ENCODE results near the gene TSHR. TPM values are rescaled to one million over a fixed set of nuclear protein-coding genes. Genes with fewer than 3 reads are reported as not detected.

Gene TSHR
- total RNA-seq, 2 donors from 2014 or later: 0.58 TPM; not detected in 1

- H3K4me1 Mint-ChIP-seq: peaks cover 5% of the 10 kb centered on the region
- no peak overlapping the region for H3K4me3 Mint-ChIP-seq
- H3K27me3 Mint-ChIP-seq (ENCODE audit: insufficient read depth): peaks cover 2% of the 10 kb centered on the region
- H3K27ac Mint-ChIP-seq: no peak overlapping the region
- H3K4me3 ChIP-seq (ENCODE audit: low read length): no peak overlapping the region
- H3K4me1 ChIP-seq (ENCODE audit: control insufficient read depth, insufficient read depth, low read length): no peaks in the 10 kb centered on the region
- no peaks in the 10 kb centered on the region for H3K27me3 ChIP-seq (ENCODE audit: control insufficient read depth, insufficient read depth, low read length, poor library complexity, severe bottlenecking)
- TF ChIP-seq CTCF (conservative IDR thresholded peaks at IDR 0.05): no peak
- no peaks in the 10 kb centered on the region for H3K9me3 Mint-ChIP-seq
- no peak overlapping the region for H3K27ac ChIP-seq (ENCODE audit: low read depth, low read length)
- DNase-seq: no peak
- no peaks in the 10 kb centered on the region for H3K36me3 Mint-ChIP-seq (ENCODE audit: low read depth)
- H3K9ac ChIP-seq (ENCODE audit: extremely low read depth, low read length, poor library complexity, severe bottlenecking): no peak overlapping the region
- WGBS, 2 experiments (ENCODE audit: insufficient coverage in 1 of 2, insufficient read length in 1 of 2): 96 to 100% methylated on average over 1 of the region's 1 CpG
- no peaks in the 10 kb centered on the region for H3K36me3 ChIP-seq (ENCODE audit: control insufficient read depth, insufficient read depth, low read length)
- no peaks in the 10 kb centered on the region for H3K9me3 ChIP-seq (ENCODE audit: control insufficient read depth, low read length)
Measured at GRCh38 chr14:80940146-80940545, 15.3 kb upstream of the TSHR start.

GRCh38 chr14:80941241-80942185 lies 13.9 kb upstream of the TSHR start, which contains the start of gene CEP128:
Gene CEP128 (minus strand): TSS chr14:80941738.
- Mint-ChIP-seq H3K4me1 (peaks cover 5% of the 10 kb centered on the region), H3K9me3 (no peaks in the 10 kb centered on the region), H3K4me3 (peak within 1 kb of the TSS; percentile 88), H3K27ac (peak within 1 kb of the TSS; percentile 91), H3K36me3 (ENCODE audit: low read depth) (no peaks in the 10 kb centered on the region), H3K27me3 (ENCODE audit: insufficient read depth) (peaks cover 3% of the 10 kb centered on the region)
- peaks cover 8% of the 10 kb centered on the region for H3K27me3 ChIP-seq (ENCODE audit: control insufficient read depth, insufficient read depth, low read length, poor library complexity, severe bottlenecking)
- H3K9ac ChIP-seq (ENCODE audit: extremely low read depth, low read length, poor library complexity, severe bottlenecking): peak within 1 kb of the TSS; percentile 38
- H3K27ac ChIP-seq (ENCODE audit: low read depth, low read length): no peak within 1 kb of the TSS
- TF ChIP-seq CTCF (conservative IDR thresholded peaks at IDR 0.05): no peak
- peak; percentile 99 for DNase-seq
- peak within 1 kb of the TSS; percentile 90 for H3K4me3 ChIP-seq (ENCODE audit: low read length)
- no peaks in the 10 kb centered on the region for H3K36me3 ChIP-seq (ENCODE audit: control insufficient read depth, insufficient read depth, low read length)
- H3K9me3 ChIP-seq (ENCODE audit: control insufficient read depth, low read length): no peaks in the 10 kb centered on the region
- no peaks in the 10 kb centered on the region for H3K4me1 ChIP-seq (ENCODE audit: control insufficient read depth, insufficient read depth, low read length)
- WGBS, 2 experiments (ENCODE audit: insufficient coverage in 1 of 2, insufficient read length in 1 of 2): 0 to 3% methylated on average over 16 to 39 of the region's 40 CpGs

- no peaks in the 10 kb centered on the region for H3K9me3 ChIP-seq (ENCODE audit: control insufficient read depth, low read length)
- DNase-seq: no peak
- H3K36me3 ChIP-seq (ENCODE audit: control insufficient read depth, insufficient read depth, low read length): no peaks in the 10 kb centered on the region
- H3K27me3 Mint-ChIP-seq (ENCODE audit: insufficient read depth): peaks cover 6% of the 10 kb centered on the region
- H3K4me1 Mint-ChIP-seq: peaks cover 5% of the 10 kb centered on the region
- no peak for TF ChIP-seq CTCF (conservative IDR thresholded peaks at IDR 0.05)
- peak overlapping the region; percentile 88 for H3K4me3 Mint-ChIP-seq
- H3K4me1 ChIP-seq (ENCODE audit: control insufficient read depth, insufficient read depth, low read length): no peaks in the 10 kb centered on the region
- peak overlapping the region; percentile 90 for H3K4me3 ChIP-seq (ENCODE audit: low read length)
- no peaks in the 10 kb centered on the region for H3K9me3 Mint-ChIP-seq
- H3K27ac ChIP-seq (ENCODE audit: low read depth, low read length): no peak overlapping the region
- H3K27me3 ChIP-seq (ENCODE audit: control insufficient read depth, insufficient read depth, low read length, poor library complexity, severe bottlenecking): peaks cover 8% of the 10 kb centered on the region
- 58 to 66% methylated on average over 3 to 5 of the region's 5 CpGs for WGBS, 2 experiments (ENCODE audit: insufficient coverage in 1 of 2, insufficient read length in 1 of 2)
- H3K9ac ChIP-seq (ENCODE audit: extremely low read depth, low read length, poor library complexity, severe bottlenecking): peak overlapping the region; percentile 1
- peak overlapping the region; percentile 91 for H3K27ac Mint-ChIP-seq
- H3K36me3 Mint-ChIP-seq (ENCODE audit: low read depth): no peaks in the 10 kb centered on the region
Measured at GRCh38 chr14:80942191-80942600, 13.2 kb upstream of the TSHR start.

Measured in endodermal cell (in vitro differentiated cells).